GM18505 (cell line): ENCODE measurements around the gene UBTF.
A peak's percentile ranks its signal among the peaks of the same experiment; 100 is the strongest.

Experiments used
- ATAC-seq: cut with Tn5 transposase; IDR thresholded peaks from one replicate; pipeline ENCODE4 v1.9.1; 2021; ENCODE audit not compliant: unreplicated experiment
- POLR2A ChIP-seq: IDR thresholded peaks from 4 replicates; pipeline ENCODE4 v1.6.1; 2011; ENCODE audit warnings: borderline replicate concordance; ENCODE audit not compliant: insufficient read depth, insufficient read length; ENCODE audit errors: extremely low read depth

The UBTF gene, protein sequence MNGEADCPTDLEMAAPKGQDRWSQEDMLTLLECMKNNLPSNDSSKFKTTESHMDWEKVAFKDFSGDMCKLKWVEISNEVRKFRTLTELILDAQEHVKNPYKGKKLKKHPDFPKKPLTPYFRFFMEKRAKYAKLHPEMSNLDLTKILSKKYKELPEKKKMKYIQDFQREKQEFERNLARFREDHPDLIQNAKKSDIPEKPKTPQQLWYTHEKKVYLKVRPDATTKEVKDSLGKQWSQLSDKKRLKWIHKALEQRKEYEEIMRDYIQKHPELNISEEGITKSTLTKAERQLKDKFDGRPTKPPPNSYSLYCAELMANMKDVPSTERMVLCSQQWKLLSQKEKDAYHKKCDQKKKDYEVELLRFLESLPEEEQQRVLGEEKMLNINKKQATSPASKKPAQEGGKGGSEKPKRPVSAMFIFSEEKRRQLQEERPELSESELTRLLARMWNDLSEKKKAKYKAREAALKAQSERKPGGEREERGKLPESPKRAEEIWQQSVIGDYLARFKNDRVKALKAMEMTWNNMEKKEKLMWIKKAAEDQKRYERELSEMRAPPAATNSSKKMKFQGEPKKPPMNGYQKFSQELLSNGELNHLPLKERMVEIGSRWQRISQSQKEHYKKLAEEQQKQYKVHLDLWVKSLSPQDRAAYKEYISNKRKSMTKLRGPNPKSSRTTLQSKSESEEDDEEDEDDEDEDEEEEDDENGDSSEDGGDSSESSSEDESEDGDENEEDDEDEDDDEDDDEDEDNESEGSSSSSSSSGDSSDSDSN

DNA sequence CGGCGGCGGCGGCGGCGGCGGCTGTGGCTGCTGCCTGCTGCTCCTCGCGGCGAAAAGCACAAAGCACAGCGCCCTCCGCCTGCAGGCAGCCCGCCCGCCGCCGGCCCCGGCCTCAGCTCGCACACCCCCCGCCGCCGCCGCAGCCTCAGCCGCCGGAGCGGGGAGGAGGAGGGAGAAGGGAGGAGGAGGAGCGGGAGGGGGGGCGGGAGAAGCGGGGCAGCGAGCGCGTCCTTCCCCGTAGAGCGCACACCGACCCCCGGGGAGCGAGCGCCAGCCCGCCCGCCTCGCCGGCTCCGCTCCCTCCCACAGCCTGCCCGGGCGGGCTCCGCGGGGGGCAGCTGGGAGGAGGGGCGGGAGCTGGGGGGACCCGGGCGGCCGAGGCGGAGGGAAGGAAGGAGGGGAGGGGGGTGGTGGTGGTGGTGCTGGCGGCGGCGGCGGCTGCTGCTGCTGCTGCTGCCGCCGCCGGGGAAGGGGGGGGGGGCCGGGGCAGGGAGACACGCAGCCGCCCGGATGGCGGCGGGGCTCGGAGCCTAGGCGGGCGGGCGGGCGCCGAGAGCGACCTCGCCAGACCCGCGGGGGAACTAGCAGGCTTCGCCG lies at the start of gene UBTF:
TSS of gene UBTF (minus strand) at position 60 of the 597 bp plus-strand sequence. CDS start 1,446 bp downstream, outside the sequence.
- no peak for TF ChIP-seq POLR2A
- ATAC-seq, result peak; percentile 10

- no peak for TF ChIP-seq POLR2A
- no peak for ATAC-seq
Measured at GRCh38 chr17:44268709-44269534, 49.4 kb upstream of the UBTF start.

DNA sequence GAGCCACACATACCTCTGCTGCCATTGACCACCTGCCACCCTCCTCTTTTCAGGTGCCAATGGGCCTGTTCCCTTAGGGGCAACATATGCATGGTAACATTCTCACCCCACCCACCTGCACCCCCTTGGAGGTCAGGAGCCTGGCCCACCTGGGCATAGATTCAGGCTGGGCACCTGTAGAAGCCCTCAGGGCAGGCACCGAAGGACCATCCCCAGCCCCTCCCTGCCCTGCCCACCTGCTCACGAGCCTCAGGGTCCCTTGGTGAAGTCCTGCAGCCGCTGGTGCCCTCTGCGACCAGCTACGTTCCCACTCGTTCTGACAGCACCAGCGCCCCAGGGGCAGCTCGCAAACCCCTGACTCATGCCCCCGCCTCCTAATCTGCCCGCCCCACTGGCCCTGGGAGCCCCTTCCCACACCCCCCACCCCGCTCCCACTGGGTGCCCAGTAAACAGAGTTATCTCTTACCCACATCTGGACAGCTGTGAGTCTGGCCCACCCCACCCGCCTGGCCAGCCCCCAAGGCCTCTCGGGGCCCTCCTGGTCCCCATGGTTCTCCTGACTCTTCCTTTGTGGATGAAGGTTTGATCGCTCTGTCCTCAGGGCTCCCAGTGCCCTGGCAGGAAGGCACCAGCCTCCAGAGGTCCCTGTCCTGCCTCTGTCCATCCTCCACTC lies 48.5 kb upstream of the UBTF start, which contains the start of gene SLC4A1:
TSS of gene SLC4A1 (minus strand) at position 318 of the 673 bp plus-strand sequence. CDS start 5,269 bp downstream, outside the sequence.
- no peak for TF ChIP-seq POLR2A
- ATAC-seq, result no peak

GRCh38 chr17:44267165-44267455 lies 47.6 kb upstream of the UBTF start:
- ATAC-seq, result no peak
- no peak for TF ChIP-seq POLR2A

DNA sequence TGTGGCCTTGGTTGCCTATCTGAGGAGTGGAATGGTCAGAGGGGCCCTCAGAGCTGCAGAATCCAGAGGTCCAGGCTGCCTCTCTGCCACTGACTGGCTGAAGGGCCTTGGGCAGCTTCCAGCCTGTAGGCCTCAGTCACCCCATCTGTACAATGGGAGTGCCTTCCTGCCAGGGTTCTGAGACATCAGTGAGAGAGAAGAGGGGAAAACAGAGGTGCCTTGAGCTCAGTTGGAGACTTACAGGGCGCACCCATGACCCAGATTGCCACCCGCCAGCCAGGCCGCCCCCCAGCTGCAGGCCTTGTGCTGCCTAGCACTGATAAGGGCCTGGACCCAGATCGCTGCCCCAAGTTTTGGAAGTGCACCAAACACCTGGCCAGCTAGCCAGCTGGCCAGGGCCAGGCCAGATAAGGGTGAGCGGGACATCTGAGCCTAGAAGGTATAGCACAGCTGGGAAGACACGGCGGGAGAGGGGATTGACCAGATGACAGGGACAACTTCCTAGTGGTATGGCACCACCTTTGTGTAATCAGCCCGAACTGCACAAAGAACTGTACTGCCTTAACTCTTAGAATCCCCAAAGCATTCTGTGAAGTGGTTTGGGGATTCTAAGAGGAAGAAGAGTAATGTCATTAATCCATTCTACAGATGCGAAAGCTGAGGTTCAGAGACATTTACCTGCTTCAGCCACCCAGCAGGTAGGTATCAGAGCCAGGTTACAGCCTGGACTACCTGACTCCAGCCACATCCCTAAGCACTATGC lies 47.1 kb upstream of the UBTF start:
- TF ChIP-seq POLR2A, result no peak
- no peak for ATAC-seq

DNA sequence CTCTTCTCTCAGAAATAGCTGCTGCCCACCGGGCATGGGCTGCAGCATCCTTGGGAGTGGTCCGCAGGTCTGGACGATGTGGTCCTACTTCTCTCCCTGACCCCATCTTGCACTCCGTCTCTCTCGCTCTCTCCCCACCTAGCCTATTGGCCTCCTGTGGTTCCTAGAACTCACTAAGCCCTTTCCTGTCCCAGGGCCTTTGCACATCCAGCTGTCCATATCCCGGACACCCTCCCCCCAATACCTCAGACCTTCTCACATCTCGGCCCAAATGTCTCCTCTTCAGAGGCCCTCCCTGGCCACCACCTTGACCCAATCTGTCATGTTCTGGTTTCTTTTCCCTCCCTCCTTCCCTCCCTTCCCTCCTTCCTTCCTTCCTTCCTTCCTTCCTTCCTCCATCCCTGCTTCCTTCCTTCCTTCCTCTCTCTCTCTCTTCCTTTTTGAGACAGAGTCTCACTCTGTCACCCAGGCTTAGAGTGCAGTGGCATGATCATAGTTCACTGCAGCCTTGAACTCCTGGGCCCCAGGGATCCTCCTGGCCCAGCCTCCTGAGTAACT lies 43.9 kb upstream of the UBTF start:
- ATAC-seq, result no peak
- TF ChIP-seq POLR2A, result no peak

GRCh38 chr17:44262654-44263225 lies 43.3 kb upstream of the UBTF start:
- no peak for TF ChIP-seq POLR2A
- no peak for ATAC-seq

GRCh38 chr17:44260296-44260695 lies 40.8 kb upstream of the UBTF start:
- ATAC-seq, result no peak

GRCh38 chr17:44258811-44259351 lies 39.4 kb upstream of the UBTF start:
- TF ChIP-seq POLR2A, result no peak
- no peak for ATAC-seq

More at GRCh38 chr17:44260296-44260695, 40.8 kb upstream of the UBTF start:
- no peak for TF ChIP-seq POLR2A

GRCh38 chr17:44257815-44258760 lies 38.6 kb upstream of the UBTF start:
- no peak for ATAC-seq
- TF ChIP-seq POLR2A, result no peak
